H1 (cell line): ENCODE measurements around the gene TXNDC2. TPM values are rescaled to one million over a fixed set of nuclear protein-coding genes. Genes with fewer than 3 reads are reported as not detected.
A peak's percentile ranks its signal among the peaks of the same experiment; 100 is the strongest.

Experiments
- CTCF ChIA-PET: fragments of 300-600 bp; sonication (Branson Sonifier 250); formaldehyde crosslinking; loops from one replicate; lab custom pipeline; 2021; ENCODE audit not compliant: partially characterized antibody; lab: Charles Lee
- POLR2A ChIA-PET: fragments of 300-600 bp; sonication (Branson Sonifier 250); formaldehyde crosslinking; loops from one replicate; lab custom pipeline; 2021; ENCODE audit warnings: inconsistent platforms; ENCODE audit not compliant: partially characterized antibody; lab: Charles Lee
- DNase-seq, 2 experiments: peaks; one replicate each; pipeline versions ENCODE4 v3.0.0 to v3.0.0-alpha.2; 2010 to 2022; ENCODE audit warnings: low spot score in 2 of 2, low read depth in 1 of 2, mixed read lengths in 1 of 2
- FAIRE-seq: peaks from 2 replicates; lab custom pipeline; 2011; peaks lifted over from hg19 to GRCh38; lab: Jason Lieb, UNC
- H2AFZ ChIP-seq: 2 replicates; pipeline ENCODE4 v1.8.1; 2012; ENCODE audit warnings: low read length, inconsistent platforms
- H2AK5ac ChIP-seq: 2 replicates; pipeline ENCODE4 v1.6.1; 2013; ENCODE audit warnings: low read depth, low read length
- H2BK120ac ChIP-seq: replicated peaks from 2 replicates; pipeline ENCODE3; 2013; ENCODE audit warnings: low read depth, low read length, inconsistent platforms
- H2BK12ac ChIP-seq: 2 replicates; pipeline ENCODE4 v1.6.1; 2013; ENCODE audit warnings: low read depth, low read length
- H2BK15ac ChIP-seq: 2 replicates; pipeline ENCODE4 v1.6.1; 2013; ENCODE audit warnings: low read length
- H2BK20ac ChIP-seq: 2 replicates; pipeline ENCODE4 v1.6.1; 2013; ENCODE audit warnings: low read length
- H2BK5ac ChIP-seq: 2 replicates; pipeline ENCODE4 v1.6.1; 2013; ENCODE audit warnings: low read depth, low read length
- H3K14ac ChIP-seq: 2 replicates; pipeline ENCODE4 v1.6.1; 2013; ENCODE audit warnings: inconsistent platforms; ENCODE audit not compliant: insufficient read length
- H3K18ac ChIP-seq: 2 replicates; pipeline ENCODE4 v1.6.1; 2013; ENCODE audit warnings: low read length; ENCODE audit errors: extremely low read depth
- H3K23ac ChIP-seq: 2 replicates; pipeline ENCODE4 v1.6.1; 2013; ENCODE audit warnings: inconsistent platforms; ENCODE audit not compliant: insufficient read length
- H3K23me2 ChIP-seq: 2 replicates; pipeline ENCODE4 v1.6.1; 2013; ENCODE audit warnings: low read depth, low read length
- H3K27ac ChIP-seq: 2 replicates; pipeline ENCODE4 v1.6.1; 2011; ENCODE audit warnings: low read depth, low read length, inconsistent platforms
- H3K27me3 ChIP-seq, 4 experiments: replicated peaks in 1 of 4; 1 replicate in 1 of 4; 2 replicates in 3 of 4; pipeline versions ENCODE4 v1.6.1 to v1.8.1; 2011 to 2013; ENCODE audit warnings: low read length in 3 of 4, mild to moderate bottlenecking in 3 of 4, inconsistent platforms in 2 of 4, mixed read lengths in 2 of 4, moderate library complexity in 1 of 4; ENCODE audit not compliant: control insufficient read depth in 3 of 4, insufficient read depth in 3 of 4; ENCODE audit errors: extremely low read depth in 1 of 4
- H3K36me3 ChIP-seq, 4 experiments: 2 replicates each; pipeline versions ENCODE4 v1.6.1 to v1.8.1; 2011 to 2013; ENCODE audit warnings: mild to moderate bottlenecking in 4 of 4, low read length in 3 of 4, moderate library complexity in 2 of 4, control low read depth in 1 of 4, inconsistent platforms in 1 of 4; ENCODE audit not compliant: insufficient read depth in 4 of 4, control insufficient read depth in 2 of 4
- H3K4ac ChIP-seq: replicated peaks from 2 replicates; pipeline ENCODE3; 2013; ENCODE audit warnings: low read length, low read depth, mixed read lengths, inconsistent platforms; ENCODE audit not compliant: insufficient read length
- H3K4me1 ChIP-seq, 4 experiments: replicated peaks in 1 of 4; 1 replicate in 1 of 4; 2 replicates in 3 of 4; pipeline versions ENCODE4 v1.6.1 to v1.8.1; 2011 to 2013; ENCODE audit warnings: low read length in 3 of 4, inconsistent platforms in 2 of 4, mixed read lengths in 1 of 4; ENCODE audit not compliant: insufficient read depth in 4 of 4, control insufficient read depth in 3 of 4
- H3K4me2 ChIP-seq, 2 experiments: 2 replicates each; pipeline versions ENCODE4 v1.6.1 to v1.8.1; 2011 to 2013; ENCODE audit warnings: low read depth in 2 of 2, low read length in 2 of 2, control low read depth in 1 of 2, inconsistent platforms in 1 of 2, mild to moderate bottlenecking in 1 of 2; ENCODE audit not compliant: insufficient read depth in 1 of 2
- H3K4me3 ChIP-seq, 4 experiments: fragments of 200-600, 300-600 bp in 1 of 4; sonication (generic), shearing (Covaris generic), sonication (Bioruptor Twin) in 1 of 4; 2 replicates each; pipeline versions ENCODE4 v1.5.1 to v1.8.1; 2011 to 2016; ENCODE audit warnings: low read length in 4 of 4, low read depth in 3 of 4, control low read depth in 2 of 4, inconsistent platforms in 2 of 4, mild to moderate bottlenecking in 2 of 4, mixed read lengths in 1 of 4, moderate library complexity in 1 of 4; ENCODE audit not compliant: insufficient read depth in 2 of 4; ENCODE audit errors: extremely low read depth in 1 of 4
- H3K56ac ChIP-seq: replicated peaks from 2 replicates; pipeline ENCODE3; 2013; ENCODE audit warnings: low read depth, mild to moderate bottlenecking, mixed read lengths, low read length, inconsistent platforms; ENCODE audit not compliant: insufficient read length
- H3K79me1 ChIP-seq: 2 replicates; pipeline ENCODE4 v1.6.1; 2013; ENCODE audit warnings: low read depth, low read length, control low read depth
- H3K79me2 ChIP-seq, 2 experiments: 2 replicates each; pipeline versions ENCODE4 v1.6.1 to v1.8.1; 2012 to 2013; ENCODE audit warnings: low read length in 2 of 2, mild to moderate bottlenecking in 2 of 2, inconsistent platforms in 1 of 2; ENCODE audit not compliant: insufficient read depth in 2 of 2, control insufficient read depth in 1 of 2
- H3K9ac ChIP-seq, 4 experiments: replicated peaks in 1 of 4; 1 replicate in 1 of 4; 2 replicates in 3 of 4; pipeline versions ENCODE4 v1.6.1 to v1.8.1; 2011 to 2013; ENCODE audit warnings: low read depth in 3 of 4, low read length in 3 of 4, control low read depth in 2 of 4, mild to moderate bottlenecking in 2 of 4, moderate library complexity in 2 of 4, inconsistent platforms in 1 of 4; ENCODE audit errors: extremely low read depth in 1 of 4
- H3K9me3 ChIP-seq, 2 experiments: 2 replicates each; pipeline versions ENCODE4 v1.6.1 to v1.8.1; 2012 to 2013; ENCODE audit warnings: mild to moderate bottlenecking in 2 of 2, moderate library complexity in 2 of 2, control low read depth in 1 of 2, inconsistent platforms in 1 of 2, low read depth in 1 of 2, low read length in 1 of 2, mixed read lengths in 1 of 2; ENCODE audit not compliant: insufficient read depth in 2 of 2
- H4K20me1 ChIP-seq, 2 experiments: replicated peaks in 1 of 2; 2 replicates each; pipeline versions ENCODE3 to v1.8.1; 2011 to 2013; ENCODE audit warnings: inconsistent platforms in 2 of 2, low read length in 2 of 2, mild to moderate bottlenecking in 1 of 2; ENCODE audit not compliant: insufficient read depth in 2 of 2, control insufficient read depth in 1 of 2
- H4K5ac ChIP-seq: 2 replicates; pipeline ENCODE4 v1.6.1; 2013; ENCODE audit warnings: low read length, low read depth, mixed read lengths, inconsistent platforms; ENCODE audit not compliant: insufficient read length
- H4K8ac ChIP-seq: 2 replicates; pipeline ENCODE4 v1.8.0; 2013; ENCODE audit warnings: mild to moderate bottlenecking, moderate library complexity, low read length, inconsistent platforms; ENCODE audit not compliant: insufficient read depth; ENCODE audit errors: extremely low read depth
- H4K91ac ChIP-seq: replicated peaks from 2 replicates; pipeline ENCODE3; 2013; ENCODE audit warnings: low read length, mixed read lengths, inconsistent platforms; ENCODE audit not compliant: insufficient read length
- ATF3 ChIP-seq: IDR thresholded peaks from 2 replicates; pipeline ENCODE4 v1.6.1; 2011; ENCODE audit warnings: low read depth, mild to moderate bottlenecking, low read length; ENCODE audit not compliant: insufficient read depth
- CHD2 ChIP-seq: IDR thresholded peaks from 2 replicates; pipeline ENCODE4 v1.6.1; 2012; ENCODE audit warnings: low read length, improper control_type of control experiment
- EGR1 ChIP-seq: IDR thresholded peaks from 2 replicates; pipeline ENCODE4 v1.6.1; 2011; ENCODE audit warnings: low read depth, low read length, borderline replicate concordance
- GTF2F1 ChIP-seq: IDR thresholded peaks from 2 replicates; pipeline ENCODE4 v1.6.1; 2012; ENCODE audit warnings: low read depth, low read length, improper control_type of control experiment, borderline replicate concordance
- NANOG ChIP-seq: IDR thresholded peaks from 2 replicates; pipeline ENCODE4 v1.6.1; 2011; ENCODE audit warnings: low read length, low read depth, mild to moderate bottlenecking, inconsistent platforms; ENCODE audit not compliant: insufficient read depth, poor library complexity, severe bottlenecking
- POLR2A ChIP-seq, 2 experiments: IDR thresholded peaks; 1 replicate in 1 of 2; 2 replicates in 1 of 2; pipeline ENCODE4 v1.6.1; 2011; ENCODE audit warnings: low read depth in 2 of 2, low read length in 2 of 2, mild to moderate bottlenecking in 2 of 2; ENCODE audit errors: control extremely low read depth in 1 of 2
- RAD21 ChIP-seq, 2 experiments: IDR thresholded peaks in 1 of 2; conservative IDR thresholded peaks in 1 of 2; 2 replicates each; pipeline ENCODE4 v1.6.1; 2011; ENCODE audit warnings: low read depth in 2 of 2, low read length in 2 of 2, improper control_type of control experiment in 1 of 2, inconsistent platforms in 1 of 2, mild to moderate bottlenecking in 1 of 2, moderate library complexity in 1 of 2
- SIX5 ChIP-seq: IDR thresholded peaks from 2 replicates; pipeline ENCODE4 v1.6.1; 2011; ENCODE audit warnings: mild to moderate bottlenecking, low read depth, low read length
- SP4 ChIP-seq: IDR thresholded peaks from 2 replicates; pipeline ENCODE4 v1.6.1; 2012; ENCODE audit warnings: low read length, inconsistent platforms
- TCF12 ChIP-seq: IDR thresholded peaks from 2 replicates; pipeline ENCODE4 v1.6.1; 2011; ENCODE audit warnings: low read depth, mild to moderate bottlenecking, low read length
- WGBS, 2 experiments: shearing (Covaris generic) in 1 of 2; methylation state at CpG; one replicate each; pipeline versions ENCODE4 v1.1.6 to v1.1.7; 2013 to 2015; ENCODE audit warnings: low lambda C conversion rate in 2 of 2, mixed read lengths in 2 of 2, inconsistent platforms in 1 of 2, low coverage in 1 of 2, missing lambda C conversion rate in 1 of 2; ENCODE audit not compliant: insufficient replicate concordance in 2 of 2, insufficient coverage in 1 of 2, insufficient read length in 1 of 2; ENCODE audit errors: extremely low coverage in 1 of 2, missing lambda C conversion rate in 1 of 2; 5-methylcytosine and 5-hydroxymethylcytosine counted together
- polyA plus RNA-seq, 7 experiments: library from polyadenylated mRNA; depleted of rRNA in 3 of 7; stranded (reverse) in 5 of 7; unstranded in 2 of 7; fragments of >200 nt in 5 of 7; fragments of 200-250 nt in 2 of 7; gene quantifications; 1 replicate in 5 of 7; 2 replicates in 1 of 7; 4 replicates in 1 of 7; pipeline versions ENCODE4 v1.2.1 to v1.2.3, GENCODE V29; 2011 to 2013; ENCODE audit warnings: missing spikeins in 2 of 7, mixed read lengths in 2 of 7
- total RNA-seq: library from RNA; stranded (reverse); fragmentation: NEBNext Ultra II Directional; extraction: Animal tissue kit (Norgen Biotek cat#: 25700); gene quantifications from 2 replicates; pipeline ENCODE4 v1.2.1, GENCODE V29; 2021
- TF ChIP-seq, protein P1 (sequence below): IDR thresholded peaks from 2 replicates; pipeline ENCODE4 v1.6.1; 2012; ENCODE audit warnings: inconsistent platforms

The TXNDC2 gene
- total and polyA plus RNA-seq, 2 of the 8 experiments (the other 6 are each of a cell fraction or from before 2014, with no cell fraction given) = 0.09 TPM; not detected in 1

- Histone ChIP-seq H4K8ac (no peak overlapping the region), H3K4me1 (peaks cover 0 to 6% (median 0%) of the 10 kb centered on the region in 4 experiments; a peak in 2 of 7 replicates), H3K23me2 (no peaks in the 10 kb centered on the region), H4K91ac (no peak overlapping the region), H3K79me2 (no peaks in the 10 kb centered on the region), H2BK5ac (no peak overlapping the region), H3K27me3 (no peaks in the 10 kb centered on the region), H3K4me3 (no peak overlapping the region), H2AFZ (no peak overlapping the region), H2AK5ac (no peak overlapping the region), H2BK12ac (no peak overlapping the region), H3K27ac (no peak overlapping the region), H3K9me3 (peaks cover 3 to 6% of the 10 kb centered on the region in 2 experiments; a peak in 1 of 4 replicates), H3K18ac (no peak overlapping the region), H3K14ac (no peak overlapping the region), H4K20me1 (no peaks in the 10 kb centered on the region), H3K36me3 (no peaks in the 10 kb centered on the region), H3K4me2 (no peak overlapping the region), H2BK20ac (no peak overlapping the region), H3K23ac (no peak overlapping the region), H3K4ac (no peak overlapping the region), H3K79me1 (no peaks in the 10 kb centered on the region), H3K9ac (peak overlapping the region in 1 of 4 experiments; percentile 34; a peak in 1 of 7 replicates), H4K5ac (no peak overlapping the region), H2BK120ac (no peak overlapping the region), H3K56ac (no peak overlapping the region), H2BK15ac (no peak overlapping the region)
- ChIA-PET CTCF (interaction anchor here (1.3 kb wide), 1 partner anchor 16 kb away, joined by 3 read pairs; no protein-coding TSS in a partner anchor), POLR2A (no interaction called here)
- WGBS, 2 experiments = 85% methylated on average over 12 of the region's 12 CpGs; no CpG with 5 or more reads in 1 of the 2 experiments
- FAIRE-seq = no peak
- DNase-seq = no peak
- TF ChIP-seq POLR2A (IDR thresholded peaks at IDR 0.05; ENCODE audit: control extremely low read depth in 1 of 2, low read depth in 2 of 2, low read length in 2 of 2) (no peak), SP4 (no peak), SIX5 (no peak), TCF12 (no peak), NANOG (no peak), ATF3 (no peak), EGR1 (no peak), GTF2F1 (no peak), RAD21 (IDR thresholded peaks at IDR 0.05 in 1 of 2, conservative IDR thresholded peaks at IDR 0.05 in 1 of 2; ENCODE audit: low read depth in 2 of 2, low read length in 2 of 2) (no peak), CHD2 (no peak)
- TF ChIP-seq, protein P1, sequence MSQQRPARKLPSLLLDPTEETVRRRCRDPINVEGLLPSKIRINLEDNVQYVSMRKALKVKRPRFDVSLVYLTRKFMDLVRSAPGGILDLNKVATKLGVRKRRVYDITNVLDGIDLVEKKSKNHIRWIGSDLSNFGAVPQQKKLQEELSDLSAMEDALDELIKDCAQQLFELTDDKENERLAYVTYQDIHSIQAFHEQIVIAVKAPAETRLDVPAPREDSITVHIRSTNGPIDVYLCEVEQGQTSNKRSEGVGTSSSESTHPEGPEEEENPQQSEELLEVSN = no peak
Observed at GRCh38 chr18:9854801-9855676, 30.7 kb upstream of the TXNDC2 start.
